Esophagus muscularis mucosa (tissue), 3 donors: ENCODE measurements around the gene FBXL7.

ENCODE experiments used
- CTCF ChIP-seq, 3 experiments: fragments of 200-600 bp in 2 of 3; fragments of 450-650 bp in 1 of 3; sonication (generic) in 2 of 3; IDR thresholded peaks; one replicate each; pipeline ENCODE4 v1.5.1; 2017 to 2019; ENCODE audit warnings: antibody characterized with exemption in 3 of 3, mild to moderate bottlenecking in 2 of 3, moderate library complexity in 1 of 3
- POLR2A ChIP-seq: fragments of 450-650 bp; IDR thresholded peaks from one replicate; pipeline ENCODE4 v1.6.1; 2017; ENCODE audit warnings: antibody characterized with exemption, moderate library complexity, mild to moderate bottlenecking, low read depth
- POLR2AphosphoS5 ChIP-seq, 2 donors: sonication (generic); formaldehyde crosslinking; IDR thresholded peaks; one replicate each; pipeline ENCODE4 v1.6.1; 2017; ENCODE audit warnings: antibody characterized with exemption in 2 of 2

- TF ChIP-seq POLR2AphosphoS5 (IDR thresholded peaks at IDR 0.05) (no peak), CTCF (IDR thresholded peaks at IDR 0.05) (no peak), POLR2A (no peak)
These were observed 200.4 kb downstream of the FBXL7 start for GRCh38 chr5:15700373-15700772.
